Left renal pelvis (tissue), 4 donors: ENCODE data around the gene ANO7. TPM values are rescaled to one million over a fixed set of nuclear protein-coding genes. Genes with fewer than 3 reads are reported as not detected.

Experiments used
- DNase-seq, 4 donors: peaks; one replicate each; pipeline ENCODE4 v3.0.0-alpha.2; 2013; ENCODE audit warnings: low read depth in 4 of 4, low spot score in 3 of 4
- polyA plus RNA-seq, 4 donors: library from polyadenylated mRNA; unstranded; fragments of 120-200 nt; gene quantifications; one replicate each; pipeline ENCODE4 v1.2.1, GENCODE V29; 2013; ENCODE audit not compliant: insufficient read length in 4 of 4

Gene ANO7
- polyA plus RNA-seq, 4 donors: 0.85 to 3.3 (median 1.6) TPM

- DNase-seq: no peak
Observed at GRCh38 chr2:241204490-241204889, 16.0 kb downstream of the ANO7 start.

- no peak for DNase-seq
Observed at GRCh38 chr2:241205086-241205485, 16.6 kb downstream of the ANO7 start.

GRCh38 chr2:241207151-241207550 is 18.7 kb downstream of the ANO7 start:
- no peak for DNase-seq

GRCh38 chr2:241207641-241208040 is 19.2 kb downstream of the ANO7 start:
- DNase-seq: no peak

- DNase-seq: no peak
Observed at GRCh38 chr2:241208058-241208457, 19.6 kb downstream of the ANO7 start.

GRCh38 chr2:241209271-241209670 is 20.8 kb downstream of the ANO7 start:
- no peak for DNase-seq

GRCh38 chr2:241211276-241211675 is 22.8 kb downstream of the ANO7 start:
- no peak for DNase-seq

- no peak for DNase-seq
Observed at GRCh38 chr2:241213041-241213440, 24.6 kb downstream of the ANO7 start.

GRCh38 chr2:241213567-241213966 is 25.1 kb downstream of the ANO7 start:
- DNase-seq: no peak

- DNase-seq: no peak
Observed at GRCh38 chr2:241214209-241214608, 25.7 kb downstream of the ANO7 start.

- no peak for DNase-seq
Observed at GRCh38 chr2:241214766-241215165, 26.3 kb downstream of the ANO7 start.

GRCh38 chr2:241215421-241215820 is 26.9 kb downstream of the ANO7 start:
- DNase-seq: no peak

GRCh38 chr2:241216211-241216761 is 27.8 kb downstream of the ANO7 start:
- no peak for DNase-seq

- peak in 2 of 4 donors; percentile 39 to 44 for DNase-seq
Observed at GRCh38 chr2:241217320-241218031, 29.0 kb downstream of the ANO7 start.

- DNase-seq: peak in 1 of 4 donors; percentile 29
Observed at GRCh38 chr2:241218131-241219029, 29.9 kb downstream of the ANO7 start.

GRCh38 chr2:241219030-241219382 is 30.5 kb downstream of the ANO7 start:
- no peak for DNase-seq

- DNase-seq: no peak
Observed at GRCh38 chr2:241219856-241220356, 31.4 kb downstream of the ANO7 start.

GRCh38 chr2:241223211-241224017 is 34.9 kb downstream of the ANO7 start:
- DNase-seq: no peak

GRCh38 chr2:241224018-241224850 is 35.8 kb downstream of the ANO7 start:
- no peak for DNase-seq
